ENCODE measurements around the gene ACY1. TPM values are rescaled to one million over a fixed set of nuclear protein-coding genes. Genes with fewer than 3 reads are reported as not detected.

The ACY1 gene
- total and polyA plus RNA-seq, 4 donors = 69.5 to 274 (median 238) TPM

GRCh38 chr3:52010431-52010830 lies 27.1 kb downstream of the ACY1 start:
- Histone ChIP-seq H3K27ac (ENCODE audit: low read depth in 1 of 2, low read length in 2 of 2) (no peak overlapping the region), H3K9me3 (ENCODE audit: control insufficient read depth in 4 of 4, low read length in 3 of 4) (no peaks in the 10 kb centered on the region), H3K4me1 (ENCODE audit: control insufficient read depth in 4 of 4, insufficient read depth in 4 of 4, low read length in 3 of 4) (peaks cover 0 to 9% (median 1%) of the 10 kb centered on the region in 4 donors), H3K36me3 (ENCODE audit: control insufficient read depth in 4 of 4, insufficient read depth in 3 of 4, low read depth in 1 of 4, low read length in 3 of 4) (no peaks in the 10 kb centered on the region), H3K27me3 (ENCODE audit: control insufficient read depth in 4 of 4, insufficient read depth in 4 of 4, low read length in 3 of 4) (no peaks in the 10 kb centered on the region), H3K4me3 (ENCODE audit: low read depth in 1 of 3, low read length in 3 of 3) (no peak overlapping the region), H3K9ac (ENCODE audit: low read depth in 1 of 2, low read length in 2 of 2) (no peak overlapping the region)
- no peak for DNase-seq (ENCODE audit: low spot score)
- TF ChIP-seq, protein P1, sequence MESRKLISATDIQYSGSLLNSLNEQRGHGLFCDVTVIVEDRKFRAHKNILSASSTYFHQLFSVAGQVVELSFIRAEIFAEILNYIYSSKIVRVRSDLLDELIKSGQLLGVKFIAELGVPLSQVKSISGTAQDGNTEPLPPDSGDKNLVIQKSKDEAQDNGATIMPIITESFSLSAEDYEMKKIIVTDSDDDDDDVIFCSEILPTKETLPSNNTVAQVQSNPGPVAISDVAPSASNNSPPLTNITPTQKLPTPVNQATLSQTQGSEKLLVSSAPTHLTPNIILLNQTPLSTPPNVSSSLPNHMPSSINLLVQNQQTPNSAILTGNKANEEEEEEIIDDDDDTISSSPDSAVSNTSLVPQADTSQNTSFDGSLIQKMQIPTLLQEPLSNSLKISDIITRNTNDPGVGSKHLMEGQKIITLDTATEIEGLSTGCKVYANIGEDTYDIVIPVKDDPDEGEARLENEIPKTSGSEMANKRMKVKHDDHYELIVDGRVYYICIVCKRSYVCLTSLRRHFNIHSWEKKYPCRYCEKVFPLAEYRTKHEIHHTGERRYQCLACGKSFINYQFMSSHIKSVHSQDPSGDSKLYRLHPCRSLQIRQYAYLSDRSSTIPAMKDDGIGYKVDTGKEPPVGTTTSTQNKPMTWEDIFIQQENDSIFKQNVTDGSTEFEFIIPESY (IDR thresholded peaks at IDR 0.05) = no peak
- no peak for TF ChIP-seq GABPA (IDR thresholded peaks at IDR 0.05 in 1 of 2, conservative IDR thresholded peaks at IDR 0.05 in 1 of 2)
- no peak for TF ChIP-seq JUND (IDR thresholded peaks at IDR 0.05)
- TF ChIP-seq HNF4G (IDR thresholded peaks at IDR 0.05) = no peak
- no peak for TF ChIP-seq ATF3 (IDR thresholded peaks at IDR 0.05)
- no peak for TF ChIP-seq REST (IDR thresholded peaks at IDR 0.05)
- TF ChIP-seq SP1 (IDR thresholded peaks at IDR 0.05) = no peak
- TF ChIP-seq YY1 (IDR thresholded peaks at IDR 0.05) = no peak
- TF ChIP-seq EGR1 (IDR thresholded peaks at IDR 0.05; ENCODE audit: low read depth in 2 of 2) = no peak
- TF ChIP-seq RXRA (IDR thresholded peaks at IDR 0.05) = no peak
- TF ChIP-seq RAD21 (IDR thresholded peaks at IDR 0.05) = no peak
- no peak for TF ChIP-seq CTCF (IDR thresholded peaks at IDR 0.05; ENCODE audit: low read depth, low read length, missing input control)
- TF ChIP-seq, protein P2, sequence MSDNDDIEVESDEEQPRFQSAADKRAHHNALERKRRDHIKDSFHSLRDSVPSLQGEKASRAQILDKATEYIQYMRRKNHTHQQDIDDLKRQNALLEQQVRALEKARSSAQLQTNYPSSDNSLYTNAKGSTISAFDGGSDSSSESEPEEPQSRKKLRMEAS (IDR thresholded peaks at IDR 0.05) = no peak
- no peak for TF ChIP-seq NR2F2 (IDR thresholded peaks at IDR 0.05)
- no peak for TF ChIP-seq FOXA1 (IDR thresholded peaks at IDR 0.05)

- TF ChIP-seq NR2F2 (IDR thresholded peaks at IDR 0.05) (peak; percentile 82), FOXA1 (IDR thresholded peaks at IDR 0.05) (no peak), CTCF (IDR thresholded peaks at IDR 0.05; ENCODE audit: low read depth, low read length, missing input control) (no peak)
- Histone ChIP-seq H3K4me3 (ENCODE audit: low read depth in 1 of 3, low read length in 3 of 3) (no peak overlapping the region), H3K27me3 (ENCODE audit: control insufficient read depth in 4 of 4, insufficient read depth in 4 of 4, low read length in 3 of 4) (no peaks in the 10 kb centered on the region), H3K27ac (ENCODE audit: low read depth in 1 of 2, low read length in 2 of 2) (no peak overlapping the region), H3K4me1 (ENCODE audit: control insufficient read depth in 4 of 4, insufficient read depth in 4 of 4, low read length in 3 of 4) (no peaks in the 10 kb centered on the region), H3K9ac (ENCODE audit: low read depth in 1 of 2, low read length in 2 of 2) (no peak overlapping the region), H3K9me3 (ENCODE audit: control insufficient read depth in 4 of 4, low read length in 3 of 4) (no peaks in the 10 kb centered on the region), H3K36me3 (ENCODE audit: control insufficient read depth in 4 of 4, insufficient read depth in 3 of 4, low read depth in 1 of 4, low read length in 3 of 4) (no peaks in the 10 kb centered on the region)
- DNase-seq (ENCODE audit: low spot score) = no peak
- 74% methylated on average over 7 of the region's 7 CpGs for WGBS
Observed at GRCh38 chr3:52012699-52013098, 29.4 kb downstream of the ACY1 start.
